GM23338 (cell line): ENCODE measurements around the gene FARP1. TPM values are rescaled to one million over a fixed set of nuclear protein-coding genes. Genes with fewer than 3 reads are reported as not detected.
A peak's percentile ranks its signal among the peaks of the same experiment; 100 is the strongest.

Source experiments
- ATAC-seq: fragments of 200-7000 bp; cut with Tn5 transposase; 3 replicates; pipeline ENCODE4 v1.9.1; 2020
- DNase-seq: peaks from one replicate; pipeline ENCODE4 v3.0.0-alpha.2; 2015; ENCODE audit warnings: low spot score
- H2AFZ ChIP-seq: fragments of 200-600 bp; sonication (generic); 2 replicates; pipeline ENCODE4 v1.8.0; 2016; ENCODE audit warnings: antibody characterized with exemption, mild to moderate bottlenecking, moderate library complexity
- H3F3A ChIP-seq: fragments of 200-600 bp; sonication (generic); replicated peaks from 2 replicates; pipeline ENCODE4 v1.8.0; 2017; ENCODE audit warnings: antibody characterized with exemption, mixed run types, low read depth
- H3K27ac ChIP-seq: fragments of 200-600 bp; sonication (generic); 2 replicates; pipeline ENCODE4 v1.6.1; 2016; ENCODE audit warnings: low read depth
- H3K27me3 ChIP-seq: fragments of 200-600 bp; sonication (generic); 2 replicates; pipeline ENCODE4 v1.8.0; 2016; ENCODE audit warnings: mild to moderate bottlenecking, mixed run types, moderate library complexity; ENCODE audit not compliant: insufficient read depth
- H3K36me3 ChIP-seq: fragments of 200-600 bp; sonication (generic); 2 replicates; pipeline ENCODE4 v1.8.0; 2016; ENCODE audit warnings: mild to moderate bottlenecking; ENCODE audit not compliant: insufficient read depth
- H3K4me1 ChIP-seq: fragments of 200-600 bp; sonication (generic); 2 replicates; pipeline ENCODE4 v1.8.0; 2016; ENCODE audit warnings: mild to moderate bottlenecking, moderate library complexity; ENCODE audit not compliant: insufficient read depth
- H3K4me2 ChIP-seq: fragments of 200-600 bp; sonication (generic); 2 replicates; pipeline ENCODE4 v1.7.1; 2017; ENCODE audit warnings: mixed run types
- H3K4me3 ChIP-seq: fragments of 200-600 bp; sonication (generic); 2 replicates; pipeline ENCODE4 v1.6.1; 2016; ENCODE audit warnings: mixed run types
- H3K79me2 ChIP-seq: fragments of 200-600 bp; sonication (generic); replicated peaks from 2 replicates; pipeline ENCODE4 v1.8.0; 2017; ENCODE audit warnings: mild to moderate bottlenecking; ENCODE audit not compliant: insufficient read depth
- H3K9me2 ChIP-seq: fragments of 200-600 bp; sonication (generic); 2 replicates; pipeline ENCODE4 v1.8.0; 2017; ENCODE audit not compliant: insufficient read depth
- H4K20me1 ChIP-seq: fragments of 200-600 bp; sonication (generic); replicated peaks from 2 replicates; pipeline ENCODE4 v1.8.0; 2017; ENCODE audit warnings: mild to moderate bottlenecking; ENCODE audit not compliant: insufficient read depth
- H3K27ac Mint-ChIP-seq: 2 replicates; pipeline ENCODE4 v1.8.0; 2020; ENCODE audit warnings: inconsistent platforms, mild to moderate bottlenecking, moderate library complexity, mixed read lengths
- H3K27me3 Mint-ChIP-seq: 3 replicates; pipeline ENCODE4 v1.8.0; 2022; ENCODE audit warnings: low read depth, mild to moderate bottlenecking, moderate library complexity, mixed read lengths, inconsistent platforms; ENCODE audit not compliant: insufficient read depth, poor library complexity
- H3K36me3 Mint-ChIP-seq: 3 replicates; pipeline ENCODE4 v1.8.0; 2021; ENCODE audit warnings: low read depth, mild to moderate bottlenecking, inconsistent platforms, moderate library complexity, mixed read lengths
- H3K4me1 Mint-ChIP-seq: 3 replicates; pipeline ENCODE4 v1.8.0; 2020; ENCODE audit warnings: mild to moderate bottlenecking, inconsistent platforms, mixed read lengths
- H3K4me3 Mint-ChIP-seq: 3 replicates; pipeline ENCODE4 v1.8.0; 2021; ENCODE audit warnings: moderate library complexity, mild to moderate bottlenecking, inconsistent platforms, mixed read lengths
- H3K9me3 Mint-ChIP-seq: 3 replicates; pipeline ENCODE4 v1.8.0; 2020; ENCODE audit warnings: moderate library complexity, mild to moderate bottlenecking, inconsistent platforms, mixed read lengths
- CTCF ChIP-seq, 2 experiments: fragments of 200-600 bp in 1 of 2; sonication (generic) in 1 of 2; conservative IDR thresholded peaks; 2 replicates each; pipeline versions ENCODE4 v1.5.1 to v1.6.1; 2016 to 2017; ENCODE audit warnings: antibody characterized with exemption in 2 of 2, low read depth in 2 of 2, mild to moderate bottlenecking in 2 of 2, moderate library complexity in 1 of 2
- EZH2phosphoT487 ChIP-seq: fragments of 200-600 bp; sonication (generic); IDR thresholded peaks from one replicate; pipeline ENCODE4 v1.8.1; 2018; ENCODE audit warnings: antibody characterized with exemption; ENCODE audit not compliant: unreplicated experiment
- NANOG ChIP-seq: IDR thresholded peaks from 2 replicates; pipeline ENCODE4 v1.6.1; 2016; ENCODE audit warnings: antibody characterized with exemption, borderline replicate concordance
- ZNF114 ChIP-seq: fragments of 250-450 bp; sonication (Bioruptor Pico); IDR thresholded peaks from 2 replicates; pipeline ENCODE4 v1.5.0; 2020; ENCODE audit warnings: mild to moderate bottlenecking, moderate library complexity
- ZNF462 ChIP-seq: fragments of 250-450 bp; sonication (Bioruptor Pico); IDR thresholded peaks from 2 replicates; pipeline ENCODE4 v1.5.0; 2020; ENCODE audit warnings: mild to moderate bottlenecking, moderate library complexity
- polyA plus RNA-seq: library from polyadenylated mRNA; unstranded; fragments of >200 nt; fragmentation: Nextera tagmentation; extraction: Ambion mirVana; gene quantifications from 2 replicates; pipeline ENCODE4 v1.2.1, GENCODE V29; 2016
- total RNA-seq: library from RNA; depleted of rRNA; stranded (reverse); fragments of >200 nt; shearing (Covaris generic); gene quantifications from 2 replicates; pipeline ENCODE4 v1.2.3, GENCODE V29; 2014

Gene FARP1
- total and polyA plus RNA-seq, 2 experiments from 2014 or later = 53.6 to 82.5 TPM

- H3K27me3 Mint-ChIP-seq = no peaks in the 10 kb centered on the region
- peak overlapping the region; percentile 63; the same call in 1 of the 2 replicates for H3K27ac ChIP-seq
- H3K4me1 Mint-ChIP-seq = peaks cover 23% of the 10 kb centered on the region
- no peak overlapping the region for H3K4me3 ChIP-seq
- peaks cover 18% of the 10 kb centered on the region; the same call in 1 of the 2 replicates for H3K4me1 ChIP-seq
- TF ChIP-seq NANOG (no peak), ZNF114 (CRISPR knock-in tag) (no peak), CTCF (conservative IDR thresholded peaks at IDR 0.05; ENCODE audit: low read depth in 2 of 2) (peak in 1 of 2 experiments; percentile 14; a peak in 1 of 4 replicates), EZH2phosphoT487 (no peak), ZNF462 (CRISPR knock-in tag) (no peak)
- ATAC-seq (no peak), DNase-seq (no peak)
- no peaks in the 10 kb centered on the region for H3K9me3 Mint-ChIP-seq
- H3K9me2 ChIP-seq = no peaks in the 10 kb centered on the region
- H3F3A ChIP-seq = no peaks in the 10 kb centered on the region
- no peaks in the 10 kb centered on the region for H3K79me2 ChIP-seq
- H3K27me3 ChIP-seq = no peaks in the 10 kb centered on the region
- no peaks in the 10 kb centered on the region for H3K36me3 ChIP-seq
- H3K4me2 ChIP-seq = no peak overlapping the region
- no peaks in the 10 kb centered on the region; the same call in 1 of the 2 replicates for H4K20me1 ChIP-seq
- no peak overlapping the region for H2AFZ ChIP-seq
- H3K27ac Mint-ChIP-seq = no peak overlapping the region
- H3K36me3 Mint-ChIP-seq = peaks cover 7% of the 10 kb centered on the region
- no peak overlapping the region for H3K4me3 Mint-ChIP-seq
Observed at GRCh38 chr13:98397221-98397620, 254.3 kb downstream of the FARP1 start.
